Psoas muscle (tissue), 8 donors: ENCODE results near the gene ALKBH7. TPM values are rescaled to one million over a fixed set of nuclear protein-coding genes. Genes with fewer than 3 reads are reported as not detected.
"Not testable (repeated sequence)": the region's sequence is repeated elsewhere in the genome, so short reads cannot be mapped to it uniquely, and the experiment has no call there.

Experiments
- ATAC-seq, 4 donors: fragments of 200-7000 bp; cut with Tn5 transposase; one replicate each; pipeline ENCODE4 v1.9.1; 2020; ENCODE audit warnings: moderate library complexity in 3 of 4, mild to moderate bottlenecking in 2 of 4
- DNase-seq, 2 donors: peaks; one replicate each; pipeline ENCODE4 v3.0.0-alpha.2; 2020
- H3K27ac ChIP-seq: fragments of 200-600 bp; one replicate; pipeline ENCODE4 v1.8.0; 2022
- H3K27me3 ChIP-seq, 3 donors: fragments of 200-600 bp in 1 of 3; one replicate each; pipeline versions ENCODE4 v1.6.1 to v1.8.0; 2013 to 2022; ENCODE audit warnings: low read length in 2 of 3, mild to moderate bottlenecking in 2 of 3, moderate library complexity in 1 of 3; ENCODE audit not compliant: insufficient read depth in 3 of 3
- H3K36me3 ChIP-seq, 2 donors: fragments of 200-600 bp in 1 of 2; one replicate each; pipeline versions ENCODE4 v1.6.1 to v1.8.0; 2013 to 2022; ENCODE audit warnings: low read depth in 1 of 2, mild to moderate bottlenecking in 1 of 2, moderate library complexity in 1 of 2; ENCODE audit not compliant: insufficient read depth in 1 of 2
- H3K4me1 ChIP-seq: fragments of 200-600 bp; one replicate; pipeline ENCODE4 v1.8.0; 2022
- H3K4me3 ChIP-seq: fragments of 200-600 bp; one replicate; pipeline ENCODE4 v1.8.0; 2022; ENCODE audit warnings: mild to moderate bottlenecking
- H3K9me3 ChIP-seq: fragments of 200-600 bp; one replicate; pipeline ENCODE4 v1.8.0; 2022
- CTCF ChIP-seq: fragments of 200-600 bp; IDR thresholded peaks from one replicate; pipeline ENCODE4 v1.8.0; 2022; ENCODE audit warnings: antibody characterized with exemption
- WGBS, 3 donors: extraction: QIAGEN DNeasy Blood & Tissue Kit; methylation state at CpG; one replicate each; pipeline versions ENCODE4 v1.1.6 to v1.1.7; 2013; 5-methylcytosine and 5-hydroxymethylcytosine counted together
- intact Hi-C, 2 donors: fragments of 100-400 bp; cut with DNase I; formaldehyde crosslinking; loops; one replicate each; pipeline versions ENCODE4 v1.11.0 to v1.14.2; 2022
- polyA plus RNA-seq, 3 donors: library from polyadenylated mRNA; stranded (reverse); fragments of 200-250 nt; gene quantifications; one replicate each; pipeline ENCODE4 v1.2.3, GENCODE V29; 2013
- total RNA-seq, 4 donors: library from RNA; stranded (reverse); fragmentation: NEBNext Ultra II Directional in 2 of 4; extraction: Animal tissue kit (Norgen Biotek cat#: 25700) in 2 of 4; gene quantifications; one replicate each; pipeline versions ENCODE4 v1.2.1 to v1.2.4, GENCODE V29; 2021 to 2023
- donor health status: healthy with polysubstance abuse.
- donor health status: DM: no; HTN: no; CAD: no; lungs with moderate emphysema.
- donor health status: Bipolar disorder and iron deficiency.
- donor health status: healthy.
- donor health status: DM: yes; HTN: yes; CAD: no.
- donor health status: DM: no; HTN: no; CAD: no.
- donor health status: DM: no; HTN: no; CAD: no.
- donor health status: DM: yes; HTN: yes; CAD: no.

ALKBH7 gene
- total and polyA plus RNA-seq, 7 donors = 71.5 to 120 (median 99.5) TPM

- Histone ChIP-seq H3K27ac (peak overlapping the region; percentile 87), H3K9me3 (no peaks in the 10 kb centered on the region), H3K4me3 (peak overlapping the region; percentile 41), H3K4me1 (peaks cover 6% of the 10 kb centered on the region), H3K36me3 (no peaks in the 10 kb centered on the region), H3K27me3 (no peaks in the 10 kb centered on the region)
- DNase-seq (peak; percentile 50 to 82), ATAC-seq (peak; percentile 78 to 88 (median 80))
- no peak for TF ChIP-seq CTCF
- intact Hi-C loops = no loop called here
- WGBS, 3 donors = 10 to 27% (median 20%) methylated on average over 8 to 9 of the region's 9 CpGs
Measured at GRCh38 chr19:6358003-6358402, 14.6 kb upstream of the ALKBH7 start.

- Histone ChIP-seq H3K9me3 (no peaks in the 10 kb centered on the region), H3K4me1 (peaks cover 6% of the 10 kb centered on the region), H3K27me3 (no peaks in the 10 kb centered on the region), H3K4me3 (no peak overlapping the region), H3K36me3 (peaks cover 0 to 16% of the 10 kb centered on the region in 2 donors), H3K27ac (no peak overlapping the region)
- DNase-seq (no peak), ATAC-seq (no peak)
- no peak for TF ChIP-seq CTCF
- intact Hi-C loops = loop anchor here in 1 of 2 donors (5.0 kb wide), 1 partner anchor 137 kb away; no protein-coding TSS in a partner anchor
- 86 to 90% (median 86%) methylated on average over 5 of the region's 5 CpGs for WGBS, 3 donors
Measured at GRCh38 chr19:6359568-6360341, 12.8 kb upstream of the ALKBH7 start.

- H3K4me1 ChIP-seq, ATAC-seq, H3K4me3 ChIP-seq, H3K9me3 ChIP-seq, H3K27ac ChIP-seq, DNase-seq, H3K27me3 ChIP-seq: not testable (repeated sequence)
- 86 to 94% (median 88%) methylated on average over 12 of the region's 12 CpGs for WGBS, 3 donors
- peaks cover 4 to 23% of the 10 kb centered on the region in 2 donors for H3K36me3 ChIP-seq
- intact Hi-C loops = loop anchor here in 1 of 2 donors (5.0 kb wide), 1 partner anchor 138 kb away; no protein-coding TSS in a partner anchor
Measured at GRCh38 chr19:6360445-6360844, 12.1 kb upstream of the ALKBH7 start.

- 94 to 97% (median 94%) methylated on average over 10 of the region's 10 CpGs for WGBS, 3 donors
- intact Hi-C loops = loop anchor here in 1 of 2 donors (5.0 kb wide), 1 partner anchor 139 kb away; no protein-coding TSS in a partner anchor
- peak overlapping the region; percentile 95 for H3K4me3 ChIP-seq
- H3K27ac ChIP-seq = peak overlapping the region; percentile 85
- H3K4me1 ChIP-seq, H3K9me3 ChIP-seq, ATAC-seq, H3K27me3 ChIP-seq, DNase-seq: not testable (repeated sequence)
- H3K36me3 ChIP-seq = peaks cover 5 to 27% of the 10 kb centered on the region in 2 donors
Measured at GRCh38 chr19:6360857-6361216, 11.8 kb upstream of the ALKBH7 start.

GRCh38 chr19:6362027-6362350, 10.6 kb upstream of the ALKBH7 start:
- no peaks in the 10 kb centered on the region for H3K27me3 ChIP-seq
- H3K36me3 ChIP-seq = peaks cover 5 to 39% of the 10 kb centered on the region in 2 donors
- WGBS, 3 donors = 0% methylated on average over 5 to 7 of the region's 7 CpGs
- TF ChIP-seq CTCF = no peak
- peak in 1 of 4 donors; percentile 23 for ATAC-seq
- DNase-seq = no peak
- peaks cover 6% of the 10 kb centered on the region for H3K4me1 ChIP-seq
- peak overlapping the region; percentile 95 for H3K4me3 ChIP-seq
- H3K9me3 ChIP-seq = no peaks in the 10 kb centered on the region
- H3K27ac ChIP-seq = peak overlapping the region; percentile 85
- intact Hi-C loops = loop anchor here in 1 of 2 donors (5.0 kb wide), 1 partner anchor 140 kb away; no protein-coding TSS in a partner anchor
